ENCODE data around the gene ZNF695. TPM values are rescaled to one million over a fixed set of nuclear protein-coding genes. Genes with fewer than 3 reads are reported as not detected.

ZNF695 gene
- total RNA-seq (2022; extraction: Qiagen RNA extraction; ENCODE audit: low read depth) = 1.8 to 2.7 TPM (median 2.6 TPM) in 5 replicates

GRCh38 chr1:247007511-247008405 lies at the start of gene ZNF695:
ZNF695 (minus strand) TSS chr1:247008057; CDS start chr1:247007908, 149 bp downstream.

Other genes with a start within 250 kb of the ZNF695 start
- gene AHCTF1, start 76.1 kb downstream of the ZNF695 start, total RNA-seq (2022; extraction: Qiagen RNA extraction; ENCODE audit: low read depth) = 21.1 to 37.7 TPM (median 28.0 TPM) in 5 replicates
- gene ZNF670, start 70.8 kb upstream of the ZNF695 start, total RNA-seq (2022; extraction: Qiagen RNA extraction; ENCODE audit: low read depth) = 3.4 to 5.7 TPM (median 3.7 TPM) in 5 replicates
- 3.2 to 4.2 TPM (median 3.9 TPM) in 5 replicates for gene ZNF669, start 96.3 kb upstream of the ZNF695 start, total RNA-seq (2022; extraction: Qiagen RNA extraction; ENCODE audit: low read depth)
- gene ZNF124, start 164.0 kb upstream of the ZNF695 start, total RNA-seq (2022; extraction: Qiagen RNA extraction; ENCODE audit: low read depth) = 4.0 to 5.2 TPM (median 4.8 TPM) in 5 replicates
- gene VN1R5, start 248.0 kb upstream of the ZNF695 start, total RNA-seq (2022; extraction: Qiagen RNA extraction; ENCODE audit: low read depth) = not detected in 5 replicates

Data from A549 treated with CpdA at 1 μM for 4 hours (cell line).